H1 (cell line): ENCODE results near the gene ZNF277. TPM values are rescaled to one million over a fixed set of nuclear protein-coding genes. Genes with fewer than 3 reads are reported as not detected.
A peak's percentile ranks its signal among the peaks of the same experiment; 100 is the strongest.

ENCODE experiments used
- CTCF ChIA-PET: fragments of 300-600 bp; sonication (Branson Sonifier 250); formaldehyde crosslinking; loops from one replicate; lab custom pipeline; 2021; ENCODE audit not compliant: partially characterized antibody; lab: Charles Lee
- POLR2A ChIA-PET: fragments of 300-600 bp; sonication (Branson Sonifier 250); formaldehyde crosslinking; loops from one replicate; lab custom pipeline; 2021; ENCODE audit warnings: inconsistent platforms; ENCODE audit not compliant: partially characterized antibody; lab: Charles Lee
- DNase-seq, 2 experiments: peaks; one replicate each; pipeline versions ENCODE4 v3.0.0 to v3.0.0-alpha.2; 2010 to 2022; ENCODE audit warnings: low spot score in 2 of 2, low read depth in 1 of 2, mixed read lengths in 1 of 2
- FAIRE-seq: peaks from 2 replicates; lab custom pipeline; 2011; peaks lifted over from hg19 to GRCh38; lab: Jason Lieb, UNC
- H2AFZ ChIP-seq: 2 replicates; pipeline ENCODE4 v1.8.1; 2012; ENCODE audit warnings: low read length, inconsistent platforms
- H2AK5ac ChIP-seq: 2 replicates; pipeline ENCODE4 v1.6.1; 2013; ENCODE audit warnings: low read depth, low read length
- H2BK120ac ChIP-seq: replicated peaks from 2 replicates; pipeline ENCODE3; 2013; ENCODE audit warnings: low read depth, low read length, inconsistent platforms
- H2BK12ac ChIP-seq: 2 replicates; pipeline ENCODE4 v1.6.1; 2013; ENCODE audit warnings: low read depth, low read length
- H2BK15ac ChIP-seq: 2 replicates; pipeline ENCODE4 v1.6.1; 2013; ENCODE audit warnings: low read length
- H2BK20ac ChIP-seq: 2 replicates; pipeline ENCODE4 v1.6.1; 2013; ENCODE audit warnings: low read length
- H2BK5ac ChIP-seq: 2 replicates; pipeline ENCODE4 v1.6.1; 2013; ENCODE audit warnings: low read depth, low read length
- H3K14ac ChIP-seq: 2 replicates; pipeline ENCODE4 v1.6.1; 2013; ENCODE audit warnings: inconsistent platforms; ENCODE audit not compliant: insufficient read length
- H3K18ac ChIP-seq: 2 replicates; pipeline ENCODE4 v1.6.1; 2013; ENCODE audit warnings: low read length; ENCODE audit errors: extremely low read depth
- H3K23ac ChIP-seq: 2 replicates; pipeline ENCODE4 v1.6.1; 2013; ENCODE audit warnings: inconsistent platforms; ENCODE audit not compliant: insufficient read length
- H3K23me2 ChIP-seq: 2 replicates; pipeline ENCODE4 v1.6.1; 2013; ENCODE audit warnings: low read depth, low read length
- H3K27ac ChIP-seq: 2 replicates; pipeline ENCODE4 v1.6.1; 2011; ENCODE audit warnings: low read depth, low read length, inconsistent platforms
- H3K27me3 ChIP-seq, 4 experiments: replicated peaks in 1 of 4; 1 replicate in 1 of 4; 2 replicates in 3 of 4; pipeline versions ENCODE4 v1.6.1 to v1.8.1; 2011 to 2013; ENCODE audit warnings: low read length in 3 of 4, mild to moderate bottlenecking in 3 of 4, inconsistent platforms in 2 of 4, mixed read lengths in 2 of 4, moderate library complexity in 1 of 4; ENCODE audit not compliant: control insufficient read depth in 3 of 4, insufficient read depth in 3 of 4; ENCODE audit errors: extremely low read depth in 1 of 4
- H3K36me3 ChIP-seq, 4 experiments: 2 replicates each; pipeline versions ENCODE4 v1.6.1 to v1.8.1; 2011 to 2013; ENCODE audit warnings: mild to moderate bottlenecking in 4 of 4, low read length in 3 of 4, moderate library complexity in 2 of 4, control low read depth in 1 of 4, inconsistent platforms in 1 of 4; ENCODE audit not compliant: insufficient read depth in 4 of 4, control insufficient read depth in 2 of 4
- H3K4ac ChIP-seq: replicated peaks from 2 replicates; pipeline ENCODE3; 2013; ENCODE audit warnings: low read length, low read depth, mixed read lengths, inconsistent platforms; ENCODE audit not compliant: insufficient read length
- H3K4me1 ChIP-seq, 4 experiments: replicated peaks in 1 of 4; 1 replicate in 1 of 4; 2 replicates in 3 of 4; pipeline versions ENCODE4 v1.6.1 to v1.8.1; 2011 to 2013; ENCODE audit warnings: low read length in 3 of 4, inconsistent platforms in 2 of 4, mixed read lengths in 1 of 4; ENCODE audit not compliant: insufficient read depth in 4 of 4, control insufficient read depth in 3 of 4
- H3K4me2 ChIP-seq, 2 experiments: 2 replicates each; pipeline versions ENCODE4 v1.6.1 to v1.8.1; 2011 to 2013; ENCODE audit warnings: low read depth in 2 of 2, low read length in 2 of 2, control low read depth in 1 of 2, inconsistent platforms in 1 of 2, mild to moderate bottlenecking in 1 of 2; ENCODE audit not compliant: insufficient read depth in 1 of 2
- H3K4me3 ChIP-seq, 4 experiments: fragments of 200-600, 300-600 bp in 1 of 4; sonication (generic), shearing (Covaris generic), sonication (Bioruptor Twin) in 1 of 4; 2 replicates each; pipeline versions ENCODE4 v1.5.1 to v1.8.1; 2011 to 2016; ENCODE audit warnings: low read length in 4 of 4, low read depth in 3 of 4, control low read depth in 2 of 4, inconsistent platforms in 2 of 4, mild to moderate bottlenecking in 2 of 4, mixed read lengths in 1 of 4, moderate library complexity in 1 of 4; ENCODE audit not compliant: insufficient read depth in 2 of 4; ENCODE audit errors: extremely low read depth in 1 of 4
- H3K56ac ChIP-seq: replicated peaks from 2 replicates; pipeline ENCODE3; 2013; ENCODE audit warnings: low read depth, mild to moderate bottlenecking, mixed read lengths, low read length, inconsistent platforms; ENCODE audit not compliant: insufficient read length
- H3K79me1 ChIP-seq: 2 replicates; pipeline ENCODE4 v1.6.1; 2013; ENCODE audit warnings: low read depth, low read length, control low read depth
- H3K79me2 ChIP-seq, 2 experiments: 2 replicates each; pipeline versions ENCODE4 v1.6.1 to v1.8.1; 2012 to 2013; ENCODE audit warnings: low read length in 2 of 2, mild to moderate bottlenecking in 2 of 2, inconsistent platforms in 1 of 2; ENCODE audit not compliant: insufficient read depth in 2 of 2, control insufficient read depth in 1 of 2
- H3K9ac ChIP-seq, 4 experiments: replicated peaks in 1 of 4; 1 replicate in 1 of 4; 2 replicates in 3 of 4; pipeline versions ENCODE4 v1.6.1 to v1.8.1; 2011 to 2013; ENCODE audit warnings: low read depth in 3 of 4, low read length in 3 of 4, control low read depth in 2 of 4, mild to moderate bottlenecking in 2 of 4, moderate library complexity in 2 of 4, inconsistent platforms in 1 of 4; ENCODE audit errors: extremely low read depth in 1 of 4
- H3K9me3 ChIP-seq, 2 experiments: 2 replicates each; pipeline versions ENCODE4 v1.6.1 to v1.8.1; 2012 to 2013; ENCODE audit warnings: mild to moderate bottlenecking in 2 of 2, moderate library complexity in 2 of 2, control low read depth in 1 of 2, inconsistent platforms in 1 of 2, low read depth in 1 of 2, low read length in 1 of 2, mixed read lengths in 1 of 2; ENCODE audit not compliant: insufficient read depth in 2 of 2
- H4K20me1 ChIP-seq, 2 experiments: replicated peaks in 1 of 2; 2 replicates each; pipeline versions ENCODE3 to v1.8.1; 2011 to 2013; ENCODE audit warnings: inconsistent platforms in 2 of 2, low read length in 2 of 2, mild to moderate bottlenecking in 1 of 2; ENCODE audit not compliant: insufficient read depth in 2 of 2, control insufficient read depth in 1 of 2
- H4K5ac ChIP-seq: 2 replicates; pipeline ENCODE4 v1.6.1; 2013; ENCODE audit warnings: low read length, low read depth, mixed read lengths, inconsistent platforms; ENCODE audit not compliant: insufficient read length
- H4K8ac ChIP-seq: 2 replicates; pipeline ENCODE4 v1.8.0; 2013; ENCODE audit warnings: mild to moderate bottlenecking, moderate library complexity, low read length, inconsistent platforms; ENCODE audit not compliant: insufficient read depth; ENCODE audit errors: extremely low read depth
- H4K91ac ChIP-seq: replicated peaks from 2 replicates; pipeline ENCODE3; 2013; ENCODE audit warnings: low read length, mixed read lengths, inconsistent platforms; ENCODE audit not compliant: insufficient read length
- ATF3 ChIP-seq: IDR thresholded peaks from 2 replicates; pipeline ENCODE4 v1.6.1; 2011; ENCODE audit warnings: low read depth, mild to moderate bottlenecking, low read length; ENCODE audit not compliant: insufficient read depth
- KDM4A ChIP-seq: IDR thresholded peaks from one replicate; pipeline ENCODE4 v1.7.1; 2012; ENCODE audit warnings: low read depth, mild to moderate bottlenecking, moderate library complexity, low read length, inconsistent platforms; ENCODE audit not compliant: severe bottlenecking
- PHF8 ChIP-seq: fragments of 200-600 bp; sonication (generic); conservative IDR thresholded peaks from 2 replicates; pipeline ENCODE4 v1.7.1; 2012; ENCODE audit warnings: low read depth, mild to moderate bottlenecking, inconsistent platforms, low read length, moderate library complexity
- WGBS, 2 experiments: shearing (Covaris generic) in 1 of 2; methylation state at CpG; one replicate each; pipeline versions ENCODE4 v1.1.6 to v1.1.7; 2013 to 2015; ENCODE audit warnings: low lambda C conversion rate in 2 of 2, mixed read lengths in 2 of 2, inconsistent platforms in 1 of 2, low coverage in 1 of 2, missing lambda C conversion rate in 1 of 2; ENCODE audit not compliant: insufficient replicate concordance in 2 of 2, insufficient coverage in 1 of 2, insufficient read length in 1 of 2; ENCODE audit errors: extremely low coverage in 1 of 2, missing lambda C conversion rate in 1 of 2; 5-methylcytosine and 5-hydroxymethylcytosine counted together
- polyA plus RNA-seq, 7 experiments: library from polyadenylated mRNA; depleted of rRNA in 3 of 7; stranded (reverse) in 5 of 7; unstranded in 2 of 7; fragments of >200 nt in 5 of 7; fragments of 200-250 nt in 2 of 7; gene quantifications; 1 replicate in 5 of 7; 2 replicates in 1 of 7; 4 replicates in 1 of 7; pipeline versions ENCODE4 v1.2.1 to v1.2.3, GENCODE V29; 2011 to 2013; ENCODE audit warnings: missing spikeins in 2 of 7, mixed read lengths in 2 of 7
- total RNA-seq: library from RNA; stranded (reverse); fragmentation: NEBNext Ultra II Directional; extraction: Animal tissue kit (Norgen Biotek cat#: 25700); gene quantifications from 2 replicates; pipeline ENCODE4 v1.2.1, GENCODE V29; 2021

ZNF277 gene
- total and polyA plus RNA-seq, 2 of the 8 experiments (the other 6 are each of a cell fraction or from before 2014, with no cell fraction given): 5.1 to 21.7 TPM

GRCh38 chr7:112206991-112207592, 597 bp downstream of the ZNF277 start:
- H2BK5ac ChIP-seq: no peak overlapping the region
- H3K79me2 ChIP-seq: peaks cover 5 to 69% of the 10 kb centered on the region in 2 experiments; a peak in 3 of 4 replicates
- H2AFZ ChIP-seq: 0 out of 2 replicates have a peak overlapping the region, but pooled peaks have one; percentile 65
- TF ChIP-seq ATF3 (no peak), PHF8 (0 out of 2 replicates have a peak, but pooled peaks have one; percentile 1), KDM4A (peak; percentile 22)
- H3K79me1 ChIP-seq: peaks cover 3% of the 10 kb centered on the region; the same call in 1 of the 2 replicates
- H3K36me3 ChIP-seq: no peaks in the 10 kb centered on the region
- DNase-seq (no peak), FAIRE-seq (no peak)
- H3K4me3 ChIP-seq: peak overlapping the region; percentile 93 to 99 (median 95)
- peaks cover 21% of the 10 kb centered on the region for H3K23me2 ChIP-seq
- H3K4me2 ChIP-seq: peak overlapping the region; percentile 71 to 99
- no peaks in the 10 kb centered on the region for H3K9me3 ChIP-seq
- peaks cover 0 to 7% of the 10 kb centered on the region in 2 experiments for H4K20me1 ChIP-seq
- no peak overlapping the region for H3K14ac ChIP-seq
- WGBS, 2 experiments: 5% methylated on average over 11 of the region's 14 CpGs; no CpG with 5 or more reads in 1 of the 2 experiments
- H4K91ac ChIP-seq: no peak overlapping the region
- H3K23ac ChIP-seq: no peak overlapping the region
- H2BK12ac ChIP-seq: peak overlapping the region; percentile 55; the same call in 1 of the 2 replicates
- peak overlapping the region; percentile 48 for H3K18ac ChIP-seq
- no peak overlapping the region for H3K56ac ChIP-seq
- peaks cover 0 to 2% (median 0%) of the 10 kb centered on the region in 4 experiments; a peak in 2 of 7 replicates for H3K27me3 ChIP-seq
- POLR2A ChIA-PET: interaction anchor here (0.6 to 4.6 kb wide), 9 partner anchors 8 to 295 kb away, joined by 3 to 29 read pairs (median 4); partner anchors contain the start of gene IFRD1
- H4K8ac ChIP-seq: peak overlapping the region; percentile 93; the same call in 1 of the 2 replicates
- H2BK120ac ChIP-seq: no peak overlapping the region
- H3K4me1 ChIP-seq: peaks cover 0 to 11% (median 8%) of the 10 kb centered on the region in 4 experiments; a peak in 5 of 7 replicates
- H4K5ac ChIP-seq: peak overlapping the region; percentile 16
- H3K4ac ChIP-seq: no peak overlapping the region
- peak overlapping the region; percentile 31 to 77 (median 68); a peak in 6 of 7 replicates for H3K9ac ChIP-seq
- H2BK15ac ChIP-seq: no peak overlapping the region
- no peak overlapping the region for H2AK5ac ChIP-seq
- peak overlapping the region; percentile 61; the same call in 1 of the 2 replicates for H3K27ac ChIP-seq
- CTCF ChIA-PET: interaction anchor here (0.8 to 1.5 kb wide), 4 partner anchors 11 to 444 kb away, joined by 3 read pairs; no protein-coding TSS in a partner anchor
- no peak overlapping the region for H2BK20ac ChIP-seq
